ENCODE data around the gene BCL7B.
A peak's percentile ranks its signal among the peaks of the same experiment; 100 is the strongest.
"Not testable (repeated sequence)": the region's sequence is repeated elsewhere in the genome, so short reads cannot be mapped to it uniquely, and the experiment has no call there.

Gene BCL7B

GRCh38 chr7:73532224-73532623, 25.3 kb downstream of the BCL7B start:
- no peak for DNase-seq

GRCh38 chr7:73530800-73531199, 26.7 kb downstream of the BCL7B start:
- no peak for DNase-seq

DNA sequence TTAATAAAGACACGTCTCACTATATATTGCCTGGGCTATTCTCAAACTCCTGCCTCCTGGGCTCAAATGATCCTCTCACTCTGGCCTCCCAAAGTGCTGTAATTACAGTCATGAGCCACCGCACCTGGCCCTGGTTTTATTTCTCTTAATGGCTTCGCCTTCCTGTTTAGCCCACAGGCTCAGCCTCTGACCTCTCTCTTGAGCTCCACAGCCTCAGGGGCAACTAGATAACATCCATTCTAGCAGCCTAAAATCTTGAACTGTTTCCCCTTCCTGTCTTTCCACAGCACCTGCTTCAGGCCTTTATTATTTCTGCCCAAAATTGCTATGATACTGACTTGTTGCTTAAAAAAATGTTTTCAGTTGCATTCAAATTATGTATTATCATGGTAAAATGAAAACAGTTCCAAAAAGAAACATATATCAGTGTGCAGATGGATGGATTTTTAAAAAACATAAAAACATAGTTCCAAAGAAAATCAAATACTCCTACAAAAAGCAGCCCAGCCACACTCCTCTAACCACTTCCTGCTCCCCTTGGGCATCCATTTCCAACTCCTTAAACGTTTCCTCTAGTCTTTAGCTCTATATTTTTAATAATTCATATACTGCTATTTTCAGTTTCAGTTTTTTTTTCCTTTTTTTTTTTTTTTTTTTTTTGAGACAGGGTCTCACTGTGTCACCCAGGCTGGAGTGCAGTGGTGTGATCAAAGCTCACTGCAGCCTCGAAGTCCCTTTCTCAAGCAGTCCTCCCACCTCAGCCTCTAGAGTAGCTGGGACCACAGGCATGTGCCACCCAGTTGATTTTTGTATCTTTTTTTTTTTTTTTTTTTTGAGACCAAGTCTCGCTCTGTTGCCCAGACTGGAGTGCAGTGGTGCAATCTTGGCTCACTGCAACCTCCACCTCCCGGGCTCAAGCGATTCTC, 30.3 kb downstream of the BCL7B start:
- DNase-seq, result no peak

GRCh38 chr7:73526158-73526494, 31.4 kb downstream of the BCL7B start:
- DNase-seq, result not testable (repeated sequence)

GRCh38 chr7:73522105-73522872, 35.2 kb downstream of the BCL7B start, which contains the start of gene BAZ1B:
Gene BAZ1B (minus strand): TSS chr7:73522293. CDS start chr7:73521933, 360 bp downstream.
- DNase-seq, result peak; percentile 97

- DNase-seq, result peak; percentile 52
Measured at GRCh38 chr7:73521636-73522104, 35.8 kb downstream of the BCL7B start.

DNA sequence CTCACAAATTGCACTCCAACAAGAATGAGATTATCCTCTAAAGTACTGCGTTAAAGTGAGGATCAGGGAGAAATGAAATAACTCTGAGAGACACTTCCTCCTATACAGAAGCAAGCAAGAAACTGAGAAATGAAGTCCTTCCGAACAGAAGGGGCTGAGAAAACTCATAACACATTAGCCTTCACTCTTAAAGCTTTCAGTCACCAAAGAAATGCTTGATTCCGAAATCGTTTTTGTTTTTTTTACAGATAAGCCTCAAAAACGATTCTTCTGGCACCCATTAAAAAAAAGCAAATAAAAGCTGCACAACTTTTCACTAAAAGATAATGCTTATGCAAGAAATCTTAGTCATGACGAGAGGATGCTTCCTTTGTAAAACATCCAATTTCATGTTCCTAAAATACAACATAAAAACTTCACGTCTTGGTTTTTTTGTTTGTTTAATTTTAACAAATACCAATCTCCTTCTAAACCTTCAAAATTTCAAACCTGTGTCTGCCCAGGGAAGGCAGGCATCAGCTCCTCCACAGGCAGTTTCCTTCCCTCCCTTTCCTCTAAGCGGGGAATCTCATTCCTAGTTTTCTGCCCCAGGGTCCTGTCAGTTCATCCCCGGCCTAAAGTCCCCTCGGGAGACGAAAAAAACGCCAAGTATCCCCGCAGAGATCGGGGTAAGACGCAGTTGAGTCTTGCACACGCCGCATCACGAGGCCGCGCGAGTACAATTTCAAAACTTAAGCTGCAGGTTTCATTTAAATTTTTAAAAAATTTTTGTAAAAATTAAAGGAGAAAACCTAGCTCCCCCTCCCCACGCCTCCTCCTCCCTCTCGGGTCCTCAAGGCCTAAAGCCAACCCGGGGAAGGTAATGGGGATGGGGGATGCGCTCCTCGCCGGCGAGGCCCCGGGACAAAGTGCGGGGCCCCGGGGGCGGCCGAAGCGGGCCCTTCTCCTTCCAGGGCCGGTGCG, 36.5 kb downstream of the BCL7B start:
- DNase-seq, result no peak

- DNase-seq, result no peak
Measured at GRCh38 chr7:73519867-73520672, 37.4 kb downstream of the BCL7B start.

DNA sequence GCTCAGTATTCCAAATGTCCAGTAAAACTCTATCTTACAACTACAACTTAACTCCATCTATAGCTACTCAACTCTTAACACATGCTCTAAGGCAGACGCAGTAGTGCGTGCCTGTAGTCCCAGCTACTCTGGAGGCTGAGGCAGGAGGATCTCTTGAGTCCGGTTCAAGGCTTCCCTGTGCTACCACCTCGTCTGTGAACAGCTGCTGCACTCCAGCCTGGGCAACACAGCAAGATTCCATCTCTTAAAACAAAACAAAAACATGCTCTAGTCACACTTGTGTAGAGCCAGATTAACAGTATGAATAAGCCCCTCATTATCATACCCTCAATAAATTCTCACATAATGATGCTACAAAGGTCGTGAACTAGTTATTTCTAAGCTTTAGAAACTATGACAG, 39.0 kb downstream of the BCL7B start:
- DNase-seq, result no peak

DNA sequence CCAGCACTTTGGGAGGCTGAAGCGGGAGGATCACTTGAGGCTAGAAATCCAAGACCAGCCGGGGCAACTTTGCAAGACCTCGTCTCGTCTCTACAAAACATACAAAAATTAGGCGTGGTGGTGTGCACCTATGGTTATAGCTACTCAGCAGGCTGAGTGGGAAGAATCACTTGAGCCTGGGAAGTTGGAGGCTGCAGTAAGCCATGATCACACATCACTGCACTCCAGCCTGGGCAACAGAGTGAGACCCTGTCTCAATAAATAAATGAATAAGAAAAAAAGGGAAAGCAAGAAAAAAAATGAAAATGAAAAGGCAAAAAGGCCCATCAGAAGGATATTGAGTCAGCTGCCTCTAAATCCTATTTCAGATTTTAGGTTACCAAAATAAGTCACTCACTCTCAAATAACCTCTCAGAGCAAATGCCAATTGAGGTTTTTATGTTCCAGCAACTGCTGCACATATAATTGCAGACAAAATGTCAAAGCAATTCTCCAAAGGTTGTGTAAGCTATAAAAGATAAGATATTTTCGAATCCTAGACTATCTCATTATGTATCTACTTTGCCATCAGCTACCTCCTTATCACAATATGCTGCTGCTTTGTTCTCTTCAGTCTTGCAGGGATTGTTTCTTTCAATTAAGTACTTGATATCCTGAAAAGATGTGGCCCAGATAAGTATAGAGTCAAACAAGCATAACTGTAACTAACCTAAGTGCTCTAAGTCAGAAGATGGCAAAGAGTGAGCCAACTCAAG, 40.1 kb downstream of the BCL7B start:
- no peak for DNase-seq

DNA sequence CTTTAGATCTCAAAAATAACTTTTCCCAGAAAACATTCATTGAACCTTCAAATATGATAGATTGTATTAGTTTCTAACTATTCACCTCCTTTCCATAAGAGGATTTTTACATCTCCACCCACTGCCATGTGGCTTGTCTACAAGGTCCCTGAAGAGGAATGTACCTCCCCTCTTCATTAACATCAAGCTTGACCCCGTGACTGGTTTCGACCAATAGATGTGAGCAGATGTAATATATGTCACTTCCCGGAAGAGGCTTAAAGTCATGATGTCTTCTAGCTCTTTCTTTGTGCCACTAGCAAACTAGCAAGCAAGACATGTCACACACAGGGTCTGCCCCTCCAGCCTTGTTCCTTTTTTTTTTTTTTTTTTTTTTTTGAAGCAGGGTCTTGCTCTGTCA, 42.3 kb downstream of the BCL7B start:
- DNase-seq, result no peak

DNA sequence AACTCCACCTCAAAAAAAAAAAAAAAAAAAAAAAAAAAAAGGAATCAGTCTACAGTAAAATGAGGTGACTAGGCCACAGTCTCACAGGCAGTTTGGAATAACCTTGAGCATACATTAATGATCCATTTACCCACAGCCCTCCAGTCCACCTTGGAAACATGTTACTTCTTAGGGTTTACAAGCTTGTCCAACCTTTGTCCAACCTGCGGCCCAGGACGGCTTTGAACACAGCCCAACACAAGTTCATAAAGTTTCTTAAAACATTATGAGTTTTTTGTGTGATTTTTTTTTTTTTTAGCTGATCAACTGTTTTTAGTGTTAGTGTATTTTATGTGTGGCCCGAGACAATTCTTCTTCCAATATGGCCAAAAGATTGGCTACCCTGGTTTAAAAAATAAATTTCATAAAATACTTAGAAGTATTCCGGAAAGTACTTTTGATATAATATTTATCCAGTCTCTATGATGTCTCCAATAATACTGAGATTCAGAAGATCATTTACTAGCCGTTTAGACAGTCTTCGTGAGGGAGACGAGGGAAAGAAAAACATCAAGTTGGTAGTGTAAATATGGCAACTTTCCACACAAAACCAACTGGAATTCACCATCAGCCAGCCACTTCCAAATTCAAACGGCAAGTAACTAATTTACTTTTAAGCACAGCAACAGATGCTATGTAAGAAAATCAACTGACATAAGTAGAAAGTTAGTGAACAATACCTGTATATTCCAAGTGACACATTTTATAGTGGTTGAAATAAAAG, 45.3 kb downstream of the BCL7B start:
- DNase-seq, result no peak

DNA sequence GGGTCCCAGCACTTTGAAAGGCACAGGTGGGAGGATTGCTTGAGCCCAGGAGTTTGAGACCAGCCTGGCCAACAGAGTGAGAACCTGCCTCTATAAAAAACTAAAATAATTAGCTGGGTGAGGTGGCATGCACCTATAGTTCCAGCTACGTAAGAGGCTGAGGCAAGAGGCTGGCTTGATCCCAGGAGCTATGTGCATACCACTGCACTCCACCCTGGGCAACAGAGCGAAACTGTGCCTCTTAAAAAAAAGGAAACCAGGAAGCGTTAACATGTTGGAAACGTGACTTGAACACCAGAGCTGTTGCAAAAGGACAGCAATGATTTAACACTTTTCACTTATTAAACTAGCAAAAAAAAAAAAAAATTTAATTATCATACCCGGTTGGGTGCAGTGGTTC, 48.0 kb downstream of the BCL7B start:
- no peak for DNase-seq

- DNase-seq, result no peak
Measured at GRCh38 chr7:73507556-73507955, 49.9 kb downstream of the BCL7B start.

GRCh38 chr7:73504920-73505319, 52.6 kb downstream of the BCL7B start:
- DNase-seq, result no peak

DNA sequence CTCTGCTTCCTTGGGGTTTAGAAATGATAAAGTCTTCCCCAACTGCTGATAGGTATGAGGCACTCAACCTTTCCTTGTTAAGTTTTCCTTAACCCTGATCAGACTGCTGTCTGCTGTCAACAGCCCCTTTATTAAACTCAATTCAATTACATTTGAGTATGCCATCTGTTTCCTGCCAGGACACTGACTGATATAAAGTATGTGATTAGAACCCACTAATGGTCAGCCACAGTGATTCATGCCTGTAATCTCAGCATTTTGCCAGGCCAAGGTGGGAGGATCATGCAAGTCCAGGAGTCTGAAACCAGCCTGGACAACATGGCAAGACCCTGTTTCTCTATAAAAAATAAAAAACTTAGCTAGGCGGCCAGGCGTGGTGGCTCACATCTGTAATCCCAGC, 53.5 kb downstream of the BCL7B start:
- DNase-seq, result no peak

DNA sequence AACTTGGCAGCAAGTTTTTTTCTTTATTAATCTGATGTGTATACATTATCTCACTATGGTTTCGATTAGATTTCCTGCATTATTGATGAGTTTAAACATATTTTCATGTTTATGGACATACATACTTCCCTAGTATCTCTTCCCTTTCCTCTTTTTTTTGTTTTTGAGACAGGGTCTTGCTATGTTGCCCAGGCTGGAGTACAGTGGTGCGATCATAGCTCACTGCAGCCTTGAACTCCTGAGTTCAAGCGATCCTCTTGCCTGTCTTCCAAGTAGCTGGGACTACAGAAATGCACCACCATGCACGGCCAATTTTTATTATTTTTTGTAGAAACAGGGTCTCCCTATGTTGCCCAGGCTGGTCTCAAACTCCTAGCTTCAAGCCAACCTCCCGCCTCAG, 54.3 kb downstream of the BCL7B start:
- no peak for DNase-seq

DNA sequence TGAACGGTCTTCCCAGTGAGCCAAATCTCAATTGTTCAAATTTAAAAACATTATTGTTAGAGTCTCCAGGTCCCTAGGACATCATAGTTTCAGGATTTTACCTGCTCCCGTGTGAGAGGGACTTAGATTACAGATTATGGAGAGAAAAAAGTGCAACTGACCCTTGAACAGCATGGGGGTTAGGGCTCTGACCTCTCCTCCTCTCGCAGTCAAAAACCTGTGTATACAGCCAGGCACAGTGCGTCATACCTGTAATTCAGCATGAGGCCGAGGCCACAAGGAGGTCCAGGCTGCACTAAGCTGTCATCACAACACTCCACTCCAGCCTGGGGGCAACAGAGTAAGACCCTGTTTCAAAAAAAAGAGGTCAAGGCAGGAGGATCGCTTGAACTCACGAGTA, 60.9 kb downstream of the BCL7B start:
- DNase-seq, result no peak

DNA sequence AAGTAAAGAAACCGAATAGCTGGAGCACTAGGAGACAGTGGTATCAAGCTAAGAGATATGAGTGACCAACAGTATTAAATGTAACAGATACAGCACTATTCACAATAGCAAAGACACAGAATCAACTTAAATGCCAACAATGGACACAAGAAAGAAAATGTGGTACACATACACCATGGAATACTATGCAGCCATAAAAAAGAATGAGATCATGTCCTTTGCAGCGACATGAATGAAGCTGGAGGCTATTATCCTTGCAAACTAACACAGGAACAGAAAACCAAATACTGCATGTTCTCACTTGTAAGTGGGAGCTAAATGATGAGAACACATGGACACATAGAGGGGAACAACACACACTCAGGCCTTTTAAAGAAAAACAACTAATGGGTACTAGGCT, 62.0 kb downstream of the BCL7B start:
- not testable (repeated sequence) for DNase-seq

DNA sequence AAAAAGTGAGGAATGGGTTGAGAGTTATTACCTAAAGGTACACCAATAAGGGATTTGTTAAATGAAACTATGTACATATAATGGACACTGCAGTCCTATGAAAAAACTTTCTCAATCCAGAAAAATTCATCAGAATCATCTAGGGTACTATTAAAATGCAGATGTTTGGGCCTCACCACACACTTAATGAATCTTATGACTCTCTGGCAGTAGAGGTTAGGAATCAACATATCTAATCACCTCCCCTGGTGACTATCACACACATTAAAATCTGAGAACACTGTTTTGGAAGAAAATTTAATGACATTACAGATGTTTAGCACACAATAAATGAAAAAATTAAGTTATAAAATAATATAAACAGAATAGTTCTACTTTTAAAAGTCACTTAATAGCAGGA, 67.5 kb downstream of the BCL7B start:
- no peak for DNase-seq

Data from NCI-H748 treated with DMSO at 0.1 percent for 48 hours (cell line).